Loucy (cell line): ENCODE data around the gene OIT3.

ENCODE experiments used
- CTCF ChIP-seq: fragments of 200-600 bp; sonication (generic); conservative IDR thresholded peaks from 2 replicates; pipeline ENCODE4 v1.5.1; 2014; ENCODE audit warnings: mild to moderate bottlenecking, antibody characterized with exemption, low read length
- EZH2phosphoT487 ChIP-seq: fragments of 200-600 bp; IDR thresholded peaks from 2 replicates; pipeline ENCODE4 v1.6.1; 2018; ENCODE audit warnings: antibody characterized with exemption, mild to moderate bottlenecking, moderate library complexity, borderline replicate concordance

- TF ChIP-seq CTCF (no peak), EZH2phosphoT487 (no peak)
Observed at GRCh38 chr10:72946963-72947362, 53.4 kb downstream of the OIT3 start.
